Prostate gland (tissue), 2 donors: ENCODE results near the gene SHISAL2B.

ENCODE experiments used
- POLR2AphosphoS5 ChIP-seq: sonication (generic); formaldehyde crosslinking; IDR thresholded peaks from one replicate; pipeline ENCODE4 v1.6.1; 2017; ENCODE audit warnings: antibody characterized with exemption
- TF ChIP-seq, protein P1 (sequence below), 4 experiments: fragments of 200-600 bp in 2 of 4; fragments of 450-650 bp in 2 of 4; sonication (generic) in 2 of 4; IDR thresholded peaks; 1 replicate in 3 of 4; 2 replicates in 1 of 4; pipeline ENCODE4 v1.5.1; 2016 to 2019; ENCODE audit warnings: antibody characterized with exemption in 4 of 4, mild to moderate bottlenecking in 2 of 4, moderate library complexity in 2 of 4

DNA sequence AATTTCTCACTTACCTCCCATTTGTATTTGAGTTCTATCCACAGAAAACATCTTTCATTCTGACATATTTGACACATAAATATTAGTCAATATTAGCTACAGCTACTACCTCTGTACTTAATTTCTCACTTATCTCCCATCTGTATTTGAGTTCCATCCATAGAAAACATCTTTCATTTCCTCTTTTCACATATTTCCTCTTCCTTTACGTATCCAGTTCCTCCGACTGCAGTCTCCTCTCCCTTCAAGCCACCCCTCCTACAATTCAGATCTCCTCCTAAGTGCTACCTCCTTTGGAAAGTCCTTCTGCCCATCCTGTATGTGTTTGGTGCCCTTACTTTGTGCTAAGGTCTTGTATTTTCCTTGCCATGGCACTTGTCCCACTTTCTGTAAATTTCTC is 76.6 kb downstream of the SHISAL2B start:
- TF ChIP-seq POLR2AphosphoS5, result no peak
- TF ChIP-seq, protein P1, sequence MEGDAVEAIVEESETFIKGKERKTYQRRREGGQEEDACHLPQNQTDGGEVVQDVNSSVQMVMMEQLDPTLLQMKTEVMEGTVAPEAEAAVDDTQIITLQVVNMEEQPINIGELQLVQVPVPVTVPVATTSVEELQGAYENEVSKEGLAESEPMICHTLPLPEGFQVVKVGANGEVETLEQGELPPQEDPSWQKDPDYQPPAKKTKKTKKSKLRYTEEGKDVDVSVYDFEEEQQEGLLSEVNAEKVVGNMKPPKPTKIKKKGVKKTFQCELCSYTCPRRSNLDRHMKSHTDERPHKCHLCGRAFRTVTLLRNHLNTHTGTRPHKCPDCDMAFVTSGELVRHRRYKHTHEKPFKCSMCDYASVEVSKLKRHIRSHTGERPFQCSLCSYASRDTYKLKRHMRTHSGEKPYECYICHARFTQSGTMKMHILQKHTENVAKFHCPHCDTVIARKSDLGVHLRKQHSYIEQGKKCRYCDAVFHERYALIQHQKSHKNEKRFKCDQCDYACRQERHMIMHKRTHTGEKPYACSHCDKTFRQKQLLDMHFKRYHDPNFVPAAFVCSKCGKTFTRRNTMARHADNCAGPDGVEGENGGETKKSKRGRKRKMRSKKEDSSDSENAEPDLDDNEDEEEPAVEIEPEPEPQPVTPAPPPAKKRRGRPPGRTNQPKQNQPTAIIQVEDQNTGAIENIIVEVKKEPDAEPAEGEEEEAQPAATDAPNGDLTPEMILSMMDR (IDR thresholded peaks at IDR 0.05), result no peak
